GM21390 (cell line): ENCODE measurements around the gene FAM219A.
"Not testable (repeated sequence)": the region's sequence is repeated elsewhere in the genome, so short reads cannot be mapped to it uniquely, and the experiment has no call there.

ENCODE experiments used
- ATAC-seq: cut with Tn5 transposase; IDR thresholded peaks from one replicate; pipeline ENCODE4 v1.9.1; 2021; ENCODE audit not compliant: unreplicated experiment

The FAM219A gene

DNA sequence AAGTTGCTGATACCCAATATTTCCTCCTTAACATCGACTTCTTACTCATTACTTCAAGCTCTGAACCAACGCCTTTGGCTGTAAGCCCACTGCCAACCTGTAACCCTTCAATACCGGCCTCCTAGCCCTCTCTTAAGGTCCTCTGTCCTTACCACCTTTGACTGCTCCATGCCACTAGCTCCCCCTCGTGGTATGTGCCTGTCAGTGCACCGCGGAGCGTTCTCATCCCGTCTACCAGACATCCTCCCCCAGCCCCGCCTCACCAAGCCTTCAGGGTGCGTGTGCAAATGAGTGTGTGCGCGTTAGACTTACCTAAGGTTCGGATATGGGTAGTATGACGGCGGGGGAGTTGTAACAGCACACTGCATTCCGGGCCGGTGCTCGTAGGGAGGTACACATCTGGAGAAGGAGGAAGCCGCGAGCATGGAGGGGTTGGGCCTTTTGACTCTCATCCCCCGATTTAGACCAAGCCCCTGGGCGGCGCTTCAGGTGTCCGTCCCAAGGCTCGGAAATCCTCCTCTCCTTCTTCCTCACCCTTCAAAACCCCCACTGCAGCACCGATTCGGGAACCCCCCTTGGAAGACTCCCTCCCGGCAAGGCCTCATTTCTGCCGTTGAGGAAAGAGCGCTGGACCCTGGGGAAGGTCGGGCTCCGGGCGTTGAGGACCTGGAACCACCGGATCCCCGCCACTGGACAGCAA is 78.9 kb downstream of the FAM219A start:
- peak; percentile 34 for ATAC-seq

DNA sequence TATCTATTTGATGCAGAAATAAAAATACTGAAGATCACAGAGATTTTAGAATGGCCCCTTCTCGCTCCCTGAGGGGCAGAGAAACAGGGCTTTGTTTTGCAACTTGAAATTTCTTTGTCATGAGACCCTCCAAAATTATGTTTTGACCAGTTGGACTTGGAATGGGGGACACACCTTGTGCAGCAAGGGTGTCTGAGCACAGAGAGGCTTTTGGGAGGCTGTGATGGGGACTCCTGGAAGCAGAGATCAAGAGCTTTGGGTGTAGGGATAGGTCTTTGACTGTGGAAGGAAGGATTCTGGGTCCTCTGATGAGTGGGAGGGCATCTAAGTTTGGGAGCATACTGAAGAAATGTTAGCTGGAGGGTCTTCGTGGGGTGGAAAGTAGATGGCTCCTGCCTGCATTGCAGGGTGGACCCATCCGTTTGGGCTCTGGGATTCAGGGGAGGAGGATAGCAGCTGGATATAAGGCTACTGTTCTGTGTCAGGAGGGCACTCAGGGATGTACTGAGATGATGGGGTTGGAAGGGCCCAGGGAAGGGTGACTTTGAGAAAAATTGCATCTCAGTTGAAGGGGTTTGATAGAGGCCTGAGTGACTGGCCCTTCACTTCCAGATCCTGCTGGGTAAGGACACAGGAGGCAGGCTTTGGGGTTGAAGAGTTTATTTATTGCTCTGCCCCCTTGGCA is 79.9 kb downstream of the FAM219A start:
- no peak for ATAC-seq

DNA sequence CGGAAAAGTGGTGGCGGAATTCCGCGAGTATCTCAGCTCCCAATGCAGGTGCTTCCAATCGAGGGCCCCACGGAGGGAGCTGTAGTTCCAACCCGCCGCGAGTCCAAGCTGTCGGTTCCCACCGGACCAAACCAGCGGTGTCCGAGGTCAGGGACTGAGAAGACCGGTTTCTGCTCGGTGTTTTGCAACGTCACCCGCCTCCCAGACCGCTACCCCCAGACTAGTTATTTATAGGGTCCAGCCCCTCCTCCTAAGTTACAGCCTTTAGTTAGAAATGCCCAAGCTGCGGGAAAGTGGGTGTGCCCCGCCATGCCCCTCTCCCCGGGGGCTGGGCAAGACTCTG is 81.0 kb downstream of the FAM219A start:
- ATAC-seq, result no peak

GRCh38 chr9:34376596-34377403 is 81.6 kb downstream of the FAM219A start, which contains the start of gene MYORG:
TSS of gene MYORG (minus strand) at chr9:34376898. CDS start at chr9:34372943, 3,955 bp downstream.
- ATAC-seq, result peak; percentile 82

DNA sequence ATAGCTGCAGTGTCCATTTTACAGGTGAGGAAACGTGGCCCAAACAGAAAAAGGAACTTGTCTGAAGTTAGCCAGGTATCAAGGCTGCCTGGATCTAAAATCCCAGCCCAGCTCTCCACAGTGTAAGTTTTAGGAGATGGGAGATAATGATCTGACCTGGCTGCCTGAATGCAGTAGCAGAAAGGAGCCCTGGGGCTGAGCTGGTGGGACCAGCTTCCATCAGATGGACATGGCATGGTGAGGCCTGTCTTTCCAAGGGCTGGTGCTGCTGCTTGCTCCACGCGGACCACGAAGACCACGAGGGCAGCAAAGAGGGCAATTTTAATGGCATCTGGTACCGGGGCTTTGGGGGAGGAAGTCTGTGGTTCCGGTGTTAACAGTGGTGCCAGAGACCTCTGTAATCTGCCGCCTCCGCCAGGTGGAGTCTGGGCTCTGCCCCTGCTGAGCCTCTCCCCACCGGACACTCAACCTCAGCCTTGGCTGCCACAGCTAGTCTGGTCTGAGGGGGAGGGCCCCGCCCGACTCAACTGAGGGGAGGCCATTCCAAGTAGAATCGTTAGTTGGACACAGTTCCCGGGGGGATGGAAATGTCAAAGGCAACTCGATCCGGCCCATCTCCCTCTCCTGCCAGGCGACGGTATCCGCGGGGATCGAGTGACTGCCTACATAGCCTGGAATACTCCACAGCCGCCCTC is 82.3 kb downstream of the FAM219A start:
- ATAC-seq, result no peak

DNA sequence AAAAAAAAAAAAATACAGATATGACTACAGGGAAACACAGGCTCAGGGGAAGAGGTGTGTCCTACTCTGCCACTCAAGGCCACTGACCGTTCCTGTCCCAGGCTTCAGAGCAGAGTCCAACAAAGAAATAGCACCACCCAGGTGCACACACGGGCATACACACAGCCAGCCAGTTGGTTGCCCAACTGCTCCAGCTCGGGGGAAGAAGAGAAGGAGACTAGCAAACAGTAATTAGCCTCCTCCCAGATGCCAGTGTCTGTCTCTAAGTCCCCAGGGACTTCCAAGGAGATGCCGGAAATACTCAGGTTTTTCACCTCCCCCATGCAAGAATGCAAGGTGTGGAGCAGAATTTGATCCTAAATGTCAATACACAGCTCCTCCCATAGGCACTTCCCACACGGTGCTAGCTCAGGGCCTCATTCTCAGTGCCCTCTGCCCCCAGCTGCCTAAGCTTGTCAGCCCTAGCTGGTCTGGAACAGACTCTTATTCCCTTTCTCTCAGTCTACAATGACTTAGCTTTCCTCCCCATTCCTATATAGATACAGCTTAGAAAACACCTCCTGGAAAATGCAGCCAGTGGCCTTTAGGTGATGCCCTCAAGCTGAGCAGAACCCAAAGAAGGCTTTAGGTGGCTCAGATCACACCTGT is 83.3 kb downstream of the FAM219A start:
- ATAC-seq, result no peak

GRCh38 chr9:34374339-34374738 is 84.0 kb downstream of the FAM219A start:
- no peak for ATAC-seq

- ATAC-seq, result no peak
Observed at GRCh38 chr9:34373749-34374148, 84.6 kb downstream of the FAM219A start.

DNA sequence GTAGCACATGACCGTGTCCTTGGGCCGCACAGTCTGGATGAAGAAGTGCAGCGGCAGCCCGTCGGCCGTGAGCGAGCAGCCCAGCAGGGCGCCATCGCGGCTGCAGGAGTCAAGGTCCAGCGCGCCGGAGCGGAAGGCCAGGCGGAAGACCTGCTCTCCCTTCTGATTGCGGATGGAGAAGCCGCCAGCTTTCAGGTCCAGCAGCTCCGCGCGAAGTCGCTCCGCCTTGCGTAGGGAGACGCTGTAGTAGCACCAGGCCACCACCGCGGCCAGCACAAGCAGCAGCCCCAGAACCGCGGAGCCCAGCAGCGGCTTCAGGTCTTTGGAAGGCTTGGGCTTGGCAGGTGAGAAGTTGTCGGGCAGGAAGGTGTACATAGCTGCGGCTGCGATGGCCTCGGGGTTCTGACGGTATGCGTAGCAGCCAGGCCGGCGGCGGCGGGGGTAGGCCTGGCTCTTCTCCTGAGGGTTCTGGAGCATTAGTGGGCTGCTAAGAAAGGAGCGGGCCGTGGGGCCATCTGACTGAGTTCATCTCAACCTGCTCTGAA is 85.8 kb downstream of the FAM219A start:
- no peak for ATAC-seq

DNA sequence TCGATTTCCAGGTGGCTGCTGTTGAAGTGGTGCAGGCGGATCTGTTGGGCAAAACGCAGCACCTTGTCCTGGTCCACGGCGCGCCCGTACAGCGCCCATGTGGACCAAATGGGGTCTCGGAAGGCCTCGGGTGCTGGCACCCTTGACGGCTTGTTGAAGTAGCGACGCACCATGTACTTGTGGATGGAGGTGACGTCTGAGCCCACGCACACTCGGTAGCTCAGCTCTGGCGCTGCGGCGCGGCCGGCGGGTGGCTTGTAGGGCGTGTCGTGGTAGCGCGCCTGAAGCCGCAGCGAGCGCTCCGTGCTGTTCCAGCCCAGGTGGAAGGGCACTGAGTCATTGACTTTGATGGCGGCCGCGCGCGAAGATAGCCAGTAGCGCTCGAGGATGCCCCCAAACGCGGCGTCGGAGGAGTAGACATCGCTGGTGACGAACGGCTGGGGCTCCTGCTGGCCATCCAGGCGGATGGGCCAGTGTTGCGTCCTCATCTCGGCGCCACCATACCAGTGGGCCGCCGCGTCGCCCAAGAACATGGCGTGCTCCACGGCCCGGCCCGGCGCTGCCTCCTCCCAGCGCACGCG is 86.4 kb downstream of the FAM219A start:
- ATAC-seq, result no peak

- ATAC-seq, result no peak
Observed at GRCh38 chr9:34370970-34371880, 87.1 kb downstream of the FAM219A start.

- ATAC-seq, result no peak
Observed at GRCh38 chr9:34370335-34370969, 87.9 kb downstream of the FAM219A start.

GRCh38 chr9:34369636-34370035 is 88.7 kb downstream of the FAM219A start:
- ATAC-seq, result no peak

DNA sequence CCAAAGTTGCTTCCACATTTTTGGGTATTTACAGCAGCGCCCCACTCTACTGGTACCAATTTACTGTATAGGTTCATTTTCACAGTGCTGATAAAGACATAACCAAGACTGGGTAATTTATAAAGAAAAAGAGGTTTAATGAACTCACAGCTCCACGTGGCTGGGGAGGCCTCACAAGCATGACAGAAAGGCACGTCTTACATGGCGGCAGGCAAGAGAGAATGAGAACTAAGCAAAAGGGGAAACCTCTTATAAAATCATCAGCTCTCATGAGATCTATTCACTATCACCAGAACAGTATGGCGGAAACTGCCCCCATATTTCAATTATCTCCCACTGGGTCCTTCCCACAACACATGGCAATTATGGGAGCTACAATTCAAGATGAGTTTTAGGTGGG is 89.6 kb downstream of the FAM219A start:
- not testable (repeated sequence) for ATAC-seq

DNA sequence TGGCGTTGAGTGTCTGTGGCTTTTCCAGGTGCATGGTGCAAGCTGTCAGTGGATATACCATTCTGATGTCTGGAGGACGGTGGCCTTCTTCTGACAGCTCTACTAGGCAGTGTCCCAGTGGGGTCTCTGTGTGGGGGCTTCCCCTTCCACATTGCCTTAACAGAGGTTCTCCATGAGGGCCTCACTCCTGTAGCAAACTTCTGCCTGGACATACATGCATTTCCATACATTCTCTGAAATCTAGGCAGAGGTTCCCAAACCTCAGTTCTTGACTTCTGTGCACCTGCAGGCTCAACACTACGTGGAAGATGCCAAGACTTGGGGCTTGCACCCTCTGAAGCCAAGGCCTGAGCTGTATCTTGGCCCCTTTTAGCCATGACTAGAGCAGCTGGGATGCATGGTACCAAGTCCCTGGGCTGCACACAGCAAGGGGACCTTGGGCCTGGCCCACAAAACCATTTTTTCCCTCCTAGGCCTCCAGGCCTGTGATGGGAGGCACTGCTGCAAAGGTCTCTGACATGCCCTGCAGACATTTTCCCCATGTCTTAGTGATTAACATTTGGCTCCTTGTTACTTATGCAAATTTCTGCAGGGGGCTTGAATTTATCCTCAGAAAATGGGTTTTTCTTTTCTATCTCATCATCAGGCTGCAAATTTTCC is 90.5 kb downstream of the FAM219A start:
- ATAC-seq, result not testable (repeated sequence)

DNA sequence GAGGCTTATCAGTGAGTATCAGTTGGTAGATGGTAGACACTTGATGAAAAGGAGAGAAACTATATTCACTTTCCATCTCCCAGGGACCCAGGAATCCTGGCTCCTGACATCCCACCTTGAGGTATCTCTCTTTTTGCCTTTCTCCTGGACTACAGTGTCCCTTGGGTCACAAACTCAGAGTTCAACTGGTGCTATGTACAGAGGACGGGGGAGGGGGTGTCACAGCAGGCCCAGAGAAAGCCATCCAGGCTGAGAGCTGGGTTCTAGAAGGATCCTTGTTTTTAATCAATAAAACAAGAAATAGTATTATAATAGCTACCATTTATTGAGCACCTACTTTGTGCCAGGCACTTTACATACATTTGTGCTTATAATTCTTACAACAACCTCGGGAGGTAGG is 92.0 kb downstream of the FAM219A start:
- no peak for ATAC-seq

DNA sequence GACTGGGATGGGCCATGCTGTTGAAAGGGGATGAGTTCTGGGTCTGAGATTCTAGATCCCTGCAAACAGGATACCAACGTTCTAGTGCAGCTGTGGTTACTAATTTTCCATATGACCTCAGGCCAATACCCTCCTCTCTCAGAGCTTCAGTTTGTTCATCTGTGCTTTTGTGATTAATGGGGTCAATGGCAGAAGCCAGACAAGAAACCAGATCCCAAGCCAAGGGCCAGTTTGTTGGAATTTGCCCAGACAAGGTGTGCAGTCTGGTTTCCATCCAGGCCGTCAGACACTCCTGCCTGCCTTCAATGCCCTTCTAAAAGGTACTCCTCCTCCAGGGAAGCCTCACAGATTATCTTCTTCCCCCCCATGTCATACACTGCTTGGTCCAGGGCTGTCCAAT is 93.1 kb downstream of the FAM219A start:
- no peak for ATAC-seq
